GM18870 (cell line): ENCODE data around the gene EPS15.
"Not testable (repeated sequence)": the region's sequence is repeated elsewhere in the genome, so short reads cannot be mapped to it uniquely, and the experiment has no call there.

Experiments used
- ATAC-seq: cut with Tn5 transposase; IDR thresholded peaks from one replicate; pipeline ENCODE4 v1.9.1; 2021; ENCODE audit warnings: moderate library complexity; ENCODE audit not compliant: unreplicated experiment

EPS15 gene

GRCh38 chr1:51386259-51386658 lies 132.8 kb downstream of the EPS15 start:
- not testable (repeated sequence) for ATAC-seq

GRCh38 chr1:51385776-51386175 lies 133.3 kb downstream of the EPS15 start:
- ATAC-seq, result no peak

GRCh38 chr1:51381964-51382363 lies 137.1 kb downstream of the EPS15 start:
- no peak for ATAC-seq

GRCh38 chr1:51380936-51381335 lies 138.1 kb downstream of the EPS15 start:
- no peak for ATAC-seq

- no peak for ATAC-seq
Observed at GRCh38 chr1:51378871-51379270, 140.2 kb downstream of the EPS15 start.

- no peak for ATAC-seq
Observed at GRCh38 chr1:51373898-51374297, 145.2 kb downstream of the EPS15 start.

- ATAC-seq, result no peak
Observed at GRCh38 chr1:51372561-51372960, 146.5 kb downstream of the EPS15 start.

- ATAC-seq, result no peak
Observed at GRCh38 chr1:51369171-51369570, 149.9 kb downstream of the EPS15 start.

GRCh38 chr1:51365774-51366173 lies 153.3 kb downstream of the EPS15 start:
- ATAC-seq, result no peak

GRCh38 chr1:51359879-51360278 lies 159.2 kb downstream of the EPS15 start:
- ATAC-seq, result no peak

- no peak for ATAC-seq
Observed at GRCh38 chr1:51355382-51355781, 163.7 kb downstream of the EPS15 start.

- ATAC-seq, result no peak
Observed at GRCh38 chr1:51354416-51354815, 164.7 kb downstream of the EPS15 start.

GRCh38 chr1:51351907-51352306 lies 167.2 kb downstream of the EPS15 start:
- ATAC-seq, result no peak

- no peak for ATAC-seq
Observed at GRCh38 chr1:51349862-51350261, 169.2 kb downstream of the EPS15 start.

- ATAC-seq, result no peak
Observed at GRCh38 chr1:51348147-51348527, 170.9 kb downstream of the EPS15 start.

- no peak for ATAC-seq
Observed at GRCh38 chr1:51347398-51348146, 171.5 kb downstream of the EPS15 start.

GRCh38 chr1:51346086-51346942 lies 172.8 kb downstream of the EPS15 start:
- ATAC-seq, result no peak

- ATAC-seq, result no peak
Observed at GRCh38 chr1:51345300-51345687, 173.8 kb downstream of the EPS15 start.

- ATAC-seq, result no peak
Observed at GRCh38 chr1:51344602-51345299, 174.3 kb downstream of the EPS15 start.

GRCh38 chr1:51344276-51344601 lies 174.8 kb downstream of the EPS15 start:
- no peak for ATAC-seq

- ATAC-seq, result no peak
Observed at GRCh38 chr1:51343624-51344023, 175.4 kb downstream of the EPS15 start.
